Measurements from ENCODE around the gene SSTR3.

The SSTR3 gene

GRCh38 chr22:37219533-37219932 is 7.3 kb upstream of the SSTR3 start:
- ATAC-seq = no peak
- TF ChIP-seq CSDC2 (CRISPR knock-in tag; IDR thresholded peaks at IDR 0.05) (no peak), ARNTL (CRISPR knock-in tag; IDR thresholded peaks at IDR 0.05; ENCODE audit: borderline replicate concordance, low read depth) (no peak), ESRRG (CRISPR knock-in tag; IDR thresholded peaks at IDR 0.05) (no peak), OSR1 (CRISPR knock-in tag; IDR thresholded peaks at IDR 0.05) (no peak), ZNF565 (CRISPR knock-in tag; conservative IDR thresholded peaks at IDR 0.05; ENCODE audit: low read depth) (no peak), TOX (CRISPR knock-in tag; IDR thresholded peaks at IDR 0.05; ENCODE audit: borderline replicate concordance) (no peak), ZNF8 (CRISPR knock-in tag; IDR thresholded peaks at IDR 0.05) (no peak), TCF4 (CRISPR knock-in tag; IDR thresholded peaks at IDR 0.05; ENCODE audit: borderline replicate concordance) (no peak), GLIS3 (CRISPR knock-in tag; IDR thresholded peaks at IDR 0.05) (no peak), ZFP30 (CRISPR knock-in tag; IDR thresholded peaks at IDR 0.05) (no peak), CSRNP3 (CRISPR knock-in tag; IDR thresholded peaks at IDR 0.05) (no peak), RARB (CRISPR knock-in tag; IDR thresholded peaks at IDR 0.05) (no peak), SNAI2 (CRISPR knock-in tag; IDR thresholded peaks at IDR 0.05) (no peak)
- TF ChIP-seq, protein P1, sequence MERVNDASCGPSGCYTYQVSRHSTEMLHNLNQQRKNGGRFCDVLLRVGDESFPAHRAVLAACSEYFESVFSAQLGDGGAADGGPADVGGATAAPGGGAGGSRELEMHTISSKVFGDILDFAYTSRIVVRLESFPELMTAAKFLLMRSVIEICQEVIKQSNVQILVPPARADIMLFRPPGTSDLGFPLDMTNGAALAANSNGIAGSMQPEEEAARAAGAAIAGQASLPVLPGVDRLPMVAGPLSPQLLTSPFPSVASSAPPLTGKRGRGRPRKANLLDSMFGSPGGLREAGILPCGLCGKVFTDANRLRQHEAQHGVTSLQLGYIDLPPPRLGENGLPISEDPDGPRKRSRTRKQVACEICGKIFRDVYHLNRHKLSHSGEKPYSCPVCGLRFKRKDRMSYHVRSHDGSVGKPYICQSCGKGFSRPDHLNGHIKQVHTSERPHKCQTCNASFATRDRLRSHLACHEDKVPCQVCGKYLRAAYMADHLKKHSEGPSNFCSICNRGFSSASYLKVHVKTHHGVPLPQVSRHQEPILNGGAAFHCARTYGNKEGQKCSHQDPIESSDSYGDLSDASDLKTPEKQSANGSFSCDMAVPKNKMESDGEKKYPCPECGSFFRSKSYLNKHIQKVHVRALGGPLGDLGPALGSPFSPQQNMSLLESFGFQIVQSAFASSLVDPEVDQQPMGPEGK (CRISPR knock-in tag; IDR thresholded peaks at IDR 0.05; ENCODE audit: borderline replicate concordance) = no peak
- TF ChIP-seq, protein P2, sequence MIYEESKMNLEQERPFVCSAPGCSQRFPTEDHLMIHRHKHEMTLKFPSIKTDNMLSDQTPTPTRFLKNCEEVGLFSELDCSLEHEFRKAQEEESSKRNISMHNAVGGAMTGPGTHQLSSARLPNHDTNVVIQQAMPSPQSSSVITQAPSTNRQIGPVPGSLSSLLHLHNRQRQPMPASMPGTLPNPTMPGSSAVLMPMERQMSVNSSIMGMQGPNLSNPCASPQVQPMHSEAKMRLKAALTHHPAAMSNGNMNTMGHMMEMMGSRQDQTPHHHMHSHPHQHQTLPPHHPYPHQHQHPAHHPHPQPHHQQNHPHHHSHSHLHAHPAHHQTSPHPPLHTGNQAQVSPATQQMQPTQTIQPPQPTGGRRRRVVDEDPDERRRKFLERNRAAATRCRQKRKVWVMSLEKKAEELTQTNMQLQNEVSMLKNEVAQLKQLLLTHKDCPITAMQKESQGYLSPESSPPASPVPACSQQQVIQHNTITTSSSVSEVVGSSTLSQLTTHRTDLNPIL (CRISPR knock-in tag; IDR thresholded peaks at IDR 0.05; ENCODE audit: low read depth) = no peak
- TF ChIP-seq, protein P3, sequence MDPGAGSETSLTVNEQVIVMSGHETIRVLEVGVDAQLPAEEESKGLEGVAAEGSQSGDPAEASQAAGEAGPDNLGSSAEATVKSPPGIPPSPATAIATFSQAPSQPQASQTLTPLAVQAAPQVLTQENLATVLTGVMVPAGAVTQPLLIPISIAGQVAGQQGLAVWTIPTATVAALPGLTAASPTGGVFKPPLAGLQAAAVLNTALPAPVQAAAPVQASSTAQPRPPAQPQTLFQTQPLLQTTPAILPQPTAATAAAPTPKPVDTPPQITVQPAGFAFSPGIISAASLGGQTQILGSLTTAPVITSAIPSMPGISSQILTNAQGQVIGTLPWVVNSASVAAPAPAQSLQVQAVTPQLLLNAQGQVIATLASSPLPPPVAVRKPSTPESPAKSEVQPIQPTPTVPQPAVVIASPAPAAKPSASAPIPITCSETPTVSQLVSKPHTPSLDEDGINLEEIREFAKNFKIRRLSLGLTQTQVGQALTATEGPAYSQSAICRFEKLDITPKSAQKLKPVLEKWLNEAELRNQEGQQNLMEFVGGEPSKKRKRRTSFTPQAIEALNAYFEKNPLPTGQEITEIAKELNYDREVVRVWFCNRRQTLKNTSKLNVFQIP (CRISPR knock-in tag; IDR thresholded peaks at IDR 0.05; ENCODE audit: borderline replicate concordance, low read depth) = no peak

GRCh38 chr22:37218771-37219411 is 6.6 kb upstream of the SSTR3 start:
- TF ChIP-seq ZFP30 (CRISPR knock-in tag; IDR thresholded peaks at IDR 0.05) (no peak), CSDC2 (CRISPR knock-in tag; IDR thresholded peaks at IDR 0.05) (no peak), CSRNP3 (CRISPR knock-in tag; IDR thresholded peaks at IDR 0.05) (no peak), ZC3H10 (CRISPR knock-in tag; IDR thresholded peaks at IDR 0.05) (no peak), TOX (CRISPR knock-in tag; IDR thresholded peaks at IDR 0.05; ENCODE audit: borderline replicate concordance) (no peak), RARB (CRISPR knock-in tag; IDR thresholded peaks at IDR 0.05) (no peak), ZNF70 (CRISPR knock-in tag; IDR thresholded peaks at IDR 0.05) (no peak), ARNTL (CRISPR knock-in tag; IDR thresholded peaks at IDR 0.05; ENCODE audit: borderline replicate concordance, low read depth) (no peak), GLIS3 (CRISPR knock-in tag; IDR thresholded peaks at IDR 0.05) (no peak), BACH2 (CRISPR knock-in tag; IDR thresholded peaks at IDR 0.05; ENCODE audit: borderline replicate concordance) (no peak), SNAI2 (CRISPR knock-in tag; IDR thresholded peaks at IDR 0.05) (no peak), PPARA (CRISPR knock-in tag; IDR thresholded peaks at IDR 0.05; ENCODE audit: borderline replicate concordance) (no peak)
- TF ChIP-seq, protein P3 (CRISPR knock-in tag; IDR thresholded peaks at IDR 0.05; ENCODE audit: borderline replicate concordance, low read depth) = no peak
- TF ChIP-seq, protein P1 (CRISPR knock-in tag; IDR thresholded peaks at IDR 0.05; ENCODE audit: borderline replicate concordance) = no peak
- ATAC-seq = no peak

All from SK-N-SH treated with all-trans-retinoic acid at 6 μM for 48 hours (cell line).